ENCODE measurements around the gene N4BP2L1. TPM values are rescaled to one million over a fixed set of nuclear protein-coding genes. Genes with fewer than 3 reads are reported as not detected.

Gene N4BP2L1
- total RNA-seq, 1 donor from 2014 or later: 20.0 TPM

DNA sequence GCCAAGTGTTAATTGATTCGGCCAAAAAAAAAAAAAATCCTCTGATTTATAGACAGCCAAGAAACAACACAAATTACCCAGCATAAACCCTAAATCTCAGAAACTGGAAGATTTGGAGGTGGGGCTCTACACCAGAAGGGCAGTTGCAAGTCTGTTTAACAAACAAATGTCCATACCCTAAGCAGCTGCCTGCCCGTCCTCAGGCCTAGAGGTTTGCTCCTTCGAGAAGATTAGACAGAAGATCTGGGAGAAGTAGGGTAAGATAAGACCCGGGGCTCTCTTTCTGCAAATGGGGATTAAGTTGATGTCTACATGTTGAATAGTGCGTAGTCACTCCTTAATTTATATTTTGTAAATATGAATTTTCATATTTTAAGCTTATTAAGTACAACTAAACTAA, 3.4 kb upstream of the N4BP2L1 start:
- DNase-seq (ENCODE audit: low spot score, unreplicated experiment): no peak
- Mint-ChIP-seq H3K36me3 (ENCODE audit: insufficient read depth) (peaks cover 14% of the 10 kb centered on the region), H3K4me3 (ENCODE audit: low read depth) (no peak overlapping the region), H3K9me3 (ENCODE audit: low read depth) (no peaks in the 10 kb centered on the region), H3K27ac (no peak overlapping the region), H3K4me1 (ENCODE audit: low read depth) (peaks cover 13% of the 10 kb centered on the region), H3K27me3 (peaks cover under 1% of the 10 kb centered on the region)
- TF ChIP-seq, protein P1, sequence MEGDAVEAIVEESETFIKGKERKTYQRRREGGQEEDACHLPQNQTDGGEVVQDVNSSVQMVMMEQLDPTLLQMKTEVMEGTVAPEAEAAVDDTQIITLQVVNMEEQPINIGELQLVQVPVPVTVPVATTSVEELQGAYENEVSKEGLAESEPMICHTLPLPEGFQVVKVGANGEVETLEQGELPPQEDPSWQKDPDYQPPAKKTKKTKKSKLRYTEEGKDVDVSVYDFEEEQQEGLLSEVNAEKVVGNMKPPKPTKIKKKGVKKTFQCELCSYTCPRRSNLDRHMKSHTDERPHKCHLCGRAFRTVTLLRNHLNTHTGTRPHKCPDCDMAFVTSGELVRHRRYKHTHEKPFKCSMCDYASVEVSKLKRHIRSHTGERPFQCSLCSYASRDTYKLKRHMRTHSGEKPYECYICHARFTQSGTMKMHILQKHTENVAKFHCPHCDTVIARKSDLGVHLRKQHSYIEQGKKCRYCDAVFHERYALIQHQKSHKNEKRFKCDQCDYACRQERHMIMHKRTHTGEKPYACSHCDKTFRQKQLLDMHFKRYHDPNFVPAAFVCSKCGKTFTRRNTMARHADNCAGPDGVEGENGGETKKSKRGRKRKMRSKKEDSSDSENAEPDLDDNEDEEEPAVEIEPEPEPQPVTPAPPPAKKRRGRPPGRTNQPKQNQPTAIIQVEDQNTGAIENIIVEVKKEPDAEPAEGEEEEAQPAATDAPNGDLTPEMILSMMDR (IDR thresholded peaks at IDR 0.05; ENCODE audit: unreplicated experiment): no peak

DNA sequence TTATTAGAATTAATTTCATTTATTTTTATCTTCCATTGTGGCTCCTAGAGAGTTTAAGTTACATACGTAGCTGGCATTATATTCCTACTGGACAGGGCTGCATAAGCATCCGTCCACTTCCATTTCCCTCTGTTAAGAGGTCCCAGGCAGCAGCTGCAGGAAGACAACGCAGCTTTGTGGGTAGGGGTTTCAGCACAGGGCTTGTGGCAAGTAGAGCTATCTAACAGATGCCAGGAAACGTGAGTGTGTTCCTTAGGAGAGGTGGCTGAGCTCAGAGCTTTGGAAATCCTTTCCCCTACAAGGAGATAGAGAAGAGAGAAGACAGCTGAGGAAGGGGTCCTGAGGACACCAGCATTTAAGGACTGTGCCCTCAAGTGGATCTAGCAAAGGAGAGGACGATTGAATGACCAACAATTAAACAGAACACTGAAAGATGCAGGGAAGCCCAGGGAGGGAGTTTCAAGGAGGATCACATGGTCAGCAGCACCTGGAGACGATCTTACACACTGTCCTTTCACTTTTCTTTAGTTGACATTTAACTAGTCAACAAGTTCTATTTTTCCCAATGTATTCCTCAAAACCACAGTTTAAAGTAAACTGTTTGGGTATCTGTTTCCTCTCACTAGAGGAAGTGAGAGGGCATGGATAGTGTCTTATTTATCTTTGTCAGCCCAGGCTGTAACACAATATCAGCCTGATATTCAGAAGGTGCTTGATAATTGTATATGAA, 2.3 kb upstream of the N4BP2L1 start:
- Mint-ChIP-seq H3K27ac (peak overlapping the region; percentile 4), H3K4me3 (ENCODE audit: low read depth) (no peak overlapping the region), H3K9me3 (ENCODE audit: low read depth) (no peaks in the 10 kb centered on the region), H3K4me1 (ENCODE audit: low read depth) (peaks cover 17% of the 10 kb centered on the region), H3K27me3 (peaks cover 7% of the 10 kb centered on the region), H3K36me3 (ENCODE audit: insufficient read depth) (peaks cover 16% of the 10 kb centered on the region)
- DNase-seq (ENCODE audit: low spot score, unreplicated experiment): no peak
- TF ChIP-seq, protein P1 (IDR thresholded peaks at IDR 0.05; ENCODE audit: unreplicated experiment): no peak

DNA sequence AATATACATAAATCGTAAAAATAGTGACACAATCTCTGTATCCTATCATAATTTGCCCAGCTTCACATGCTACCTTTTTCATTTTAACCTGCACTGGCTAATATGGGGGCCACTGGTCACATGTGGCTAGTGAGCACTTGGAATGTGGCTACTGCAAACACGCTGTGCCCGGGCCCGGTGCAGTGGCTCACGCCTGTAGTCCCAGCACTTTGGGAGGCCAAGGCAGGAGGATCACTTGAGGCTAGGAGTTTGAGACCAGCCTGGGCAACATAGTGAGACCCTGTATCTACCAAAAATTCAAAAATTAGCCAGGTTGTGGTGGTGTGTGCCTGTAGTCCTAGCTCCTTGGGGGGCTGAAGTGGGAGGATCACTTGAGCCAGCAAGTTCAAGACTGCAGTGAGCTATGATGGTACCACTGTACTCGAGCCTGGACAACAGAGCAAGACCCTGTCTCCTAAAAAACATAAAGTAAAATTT, 1.5 kb upstream of the N4BP2L1 start:
- no peak overlapping the region for H3K4me3 Mint-ChIP-seq (ENCODE audit: low read depth)

DNA sequence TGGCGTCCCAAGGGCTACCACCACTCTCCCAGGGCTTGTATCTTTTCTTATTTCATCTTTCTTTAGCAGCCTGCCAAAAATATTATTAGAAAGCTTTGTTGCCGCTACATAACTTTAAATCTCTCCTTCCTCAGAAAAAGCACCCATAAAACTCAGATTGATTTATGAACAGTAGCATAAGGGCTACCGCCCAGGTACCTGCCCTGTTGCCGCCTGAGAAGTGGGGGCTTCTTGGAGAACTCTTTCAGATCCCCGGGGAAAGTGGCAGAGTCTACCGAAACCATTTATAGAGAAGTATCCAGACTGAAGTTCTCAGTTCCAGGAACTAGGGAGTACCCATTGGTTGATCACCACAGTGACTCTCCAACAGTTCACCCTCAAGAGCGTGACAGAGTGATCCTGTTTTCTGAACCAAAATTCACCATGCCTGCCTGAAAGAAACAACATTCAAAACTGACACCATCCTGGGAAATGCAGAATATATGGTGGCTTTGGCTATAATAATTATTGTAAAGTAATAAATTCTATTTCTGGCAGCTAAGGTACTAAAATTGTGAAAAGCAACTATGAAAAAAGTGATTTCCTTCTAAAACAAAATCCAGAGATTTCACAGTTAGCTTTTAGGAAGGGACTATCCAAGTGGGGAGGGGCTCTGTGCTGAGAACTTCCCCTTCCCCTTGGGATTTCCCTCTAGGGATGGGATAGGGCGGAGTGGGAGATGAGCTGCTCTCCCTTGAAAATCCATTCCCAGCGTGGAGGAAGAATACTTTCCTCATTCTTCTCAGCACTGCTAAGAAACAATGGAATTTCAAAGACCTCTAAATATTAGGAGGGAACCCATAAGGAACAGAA, 877 bp upstream of the N4BP2L1 start:
- H3K9me3 Mint-ChIP-seq (ENCODE audit: low read depth): no peaks in the 10 kb centered on the region
- peaks cover 8% of the 10 kb centered on the region for H3K27me3 Mint-ChIP-seq
- H3K4me1 Mint-ChIP-seq (ENCODE audit: low read depth): peaks cover 17% of the 10 kb centered on the region
- H3K27ac Mint-ChIP-seq: peak overlapping the region; percentile 94
- H3K36me3 Mint-ChIP-seq (ENCODE audit: insufficient read depth): peaks cover 20% of the 10 kb centered on the region
- DNase-seq (ENCODE audit: low spot score, unreplicated experiment): no peak
- TF ChIP-seq, protein P1 (IDR thresholded peaks at IDR 0.05; ENCODE audit: unreplicated experiment): no peak
- H3K4me3 Mint-ChIP-seq (ENCODE audit: low read depth): peak overlapping the region; percentile 81

More for the DNA sequence above, 1.5 kb upstream of the N4BP2L1 start:
- TF ChIP-seq, protein P1 (IDR thresholded peaks at IDR 0.05; ENCODE audit: unreplicated experiment): no peak
- no peak for DNase-seq (ENCODE audit: low spot score, unreplicated experiment)
- H3K36me3 Mint-ChIP-seq (ENCODE audit: insufficient read depth): peaks cover 15% of the 10 kb centered on the region
- H3K4me1 Mint-ChIP-seq (ENCODE audit: low read depth): peaks cover 17% of the 10 kb centered on the region
- H3K9me3 Mint-ChIP-seq (ENCODE audit: low read depth): no peaks in the 10 kb centered on the region
- peaks cover 8% of the 10 kb centered on the region for H3K27me3 Mint-ChIP-seq
- no peak overlapping the region for H3K27ac Mint-ChIP-seq
